ENCODE results near the gene CLCN2. TPM values are rescaled to one million over a fixed set of nuclear protein-coding genes. Genes with fewer than 3 reads are reported as not detected.
A peak's percentile ranks its signal among the peaks of the same experiment; 100 is the strongest.

The CLCN2 gene
- total RNA-seq, 1 donor from 2014 or later, result 9.7 TPM

GRCh38 chr3:184337981-184338380 is 23.4 kb downstream of the CLCN2 start:
- Mint-ChIP-seq H3K27ac (ENCODE audit: unreplicated experiment) (peak overlapping the region; percentile 91), H3K27me3 (ENCODE audit: unreplicated experiment) (no peaks in the 10 kb centered on the region), H3K9me3 (ENCODE audit: unreplicated experiment) (no peaks in the 10 kb centered on the region), H3K4me1 (ENCODE audit: unreplicated experiment) (peaks cover 35% of the 10 kb centered on the region), H3K36me3 (ENCODE audit: unreplicated experiment) (peaks cover 18% of the 10 kb centered on the region), H3K4me3 (ENCODE audit: unreplicated experiment) (peak overlapping the region; percentile 7)
- no peak for DNase-seq (ENCODE audit: extremely low spot score, unreplicated experiment)
- TF ChIP-seq CTCF (IDR thresholded peaks at IDR 0.05), result no peak

- TF ChIP-seq CTCF (IDR thresholded peaks at IDR 0.05), result no peak
- H3K27ac Mint-ChIP-seq (ENCODE audit: unreplicated experiment), result peak within 1 kb of the TSS; percentile 91
- no peaks in the 10 kb centered on the region for H3K9me3 Mint-ChIP-seq (ENCODE audit: unreplicated experiment)
- H3K27me3 Mint-ChIP-seq (ENCODE audit: unreplicated experiment), result no peaks in the 10 kb centered on the region
- peak within 1 kb of the TSS; percentile 79 for H3K4me3 Mint-ChIP-seq (ENCODE audit: unreplicated experiment)
- peaks cover 21% of the 10 kb centered on the region for H3K36me3 Mint-ChIP-seq (ENCODE audit: unreplicated experiment)
- H3K4me1 Mint-ChIP-seq (ENCODE audit: unreplicated experiment), result peaks cover 29% of the 10 kb centered on the region
- DNase-seq (ENCODE audit: extremely low spot score, unreplicated experiment), result no peak
These were observed 24.0 kb downstream of the CLCN2 start, which contains the start of gene FAM131A for GRCh38 chr3:184337399-184337714. Gene FAM131A, plus strand, starts transcription at chr3:184337600. Its CDS starts 31 bp downstream, at chr3:184337631.

- H3K27ac Mint-ChIP-seq (ENCODE audit: unreplicated experiment), result peak overlapping the region; percentile 91
- peaks cover 34% of the 10 kb centered on the region for H3K4me1 Mint-ChIP-seq (ENCODE audit: unreplicated experiment)
- TF ChIP-seq CTCF (IDR thresholded peaks at IDR 0.05), result no peak
- H3K9me3 Mint-ChIP-seq (ENCODE audit: unreplicated experiment), result no peaks in the 10 kb centered on the region
- H3K36me3 Mint-ChIP-seq (ENCODE audit: unreplicated experiment), result peaks cover 27% of the 10 kb centered on the region
- no peak for DNase-seq (ENCODE audit: extremely low spot score, unreplicated experiment)
- no peaks in the 10 kb centered on the region for H3K27me3 Mint-ChIP-seq (ENCODE audit: unreplicated experiment)
- peak overlapping the region; percentile 79 for H3K4me3 Mint-ChIP-seq (ENCODE audit: unreplicated experiment)
These were observed 24.6 kb downstream of the CLCN2 start for GRCh38 chr3:184336547-184337398.

GRCh38 chr3:184335661-184336546 is 25.5 kb downstream of the CLCN2 start:
- H3K4me3 Mint-ChIP-seq (ENCODE audit: unreplicated experiment), result peak overlapping the region; percentile 79
- peaks cover 35% of the 10 kb centered on the region for H3K4me1 Mint-ChIP-seq (ENCODE audit: unreplicated experiment)
- no peaks in the 10 kb centered on the region for H3K9me3 Mint-ChIP-seq (ENCODE audit: unreplicated experiment)
- peak; percentile 92 for DNase-seq (ENCODE audit: extremely low spot score, unreplicated experiment)
- TF ChIP-seq CTCF (IDR thresholded peaks at IDR 0.05), result no peak
- H3K27me3 Mint-ChIP-seq (ENCODE audit: unreplicated experiment), result no peaks in the 10 kb centered on the region
- H3K27ac Mint-ChIP-seq (ENCODE audit: unreplicated experiment), result peak overlapping the region; percentile 91
- H3K36me3 Mint-ChIP-seq (ENCODE audit: unreplicated experiment), result peaks cover 34% of the 10 kb centered on the region

GRCh38 chr3:184335291-184335660 is 26.1 kb downstream of the CLCN2 start:
- Mint-ChIP-seq H3K27ac (ENCODE audit: unreplicated experiment) (peak overlapping the region; percentile 91), H3K4me3 (ENCODE audit: unreplicated experiment) (peak overlapping the region; percentile 79), H3K4me1 (ENCODE audit: unreplicated experiment) (peaks cover 34% of the 10 kb centered on the region), H3K9me3 (ENCODE audit: unreplicated experiment) (no peaks in the 10 kb centered on the region), H3K36me3 (ENCODE audit: unreplicated experiment) (peaks cover 35% of the 10 kb centered on the region), H3K27me3 (ENCODE audit: unreplicated experiment) (no peaks in the 10 kb centered on the region)
- no peak for TF ChIP-seq CTCF (IDR thresholded peaks at IDR 0.05)
- DNase-seq (ENCODE audit: extremely low spot score, unreplicated experiment), result no peak

Measured in osteocyte (in vitro differentiated cells).